Measurements from ENCODE around the gene RPH3AL.

The RPH3AL gene

DNA sequence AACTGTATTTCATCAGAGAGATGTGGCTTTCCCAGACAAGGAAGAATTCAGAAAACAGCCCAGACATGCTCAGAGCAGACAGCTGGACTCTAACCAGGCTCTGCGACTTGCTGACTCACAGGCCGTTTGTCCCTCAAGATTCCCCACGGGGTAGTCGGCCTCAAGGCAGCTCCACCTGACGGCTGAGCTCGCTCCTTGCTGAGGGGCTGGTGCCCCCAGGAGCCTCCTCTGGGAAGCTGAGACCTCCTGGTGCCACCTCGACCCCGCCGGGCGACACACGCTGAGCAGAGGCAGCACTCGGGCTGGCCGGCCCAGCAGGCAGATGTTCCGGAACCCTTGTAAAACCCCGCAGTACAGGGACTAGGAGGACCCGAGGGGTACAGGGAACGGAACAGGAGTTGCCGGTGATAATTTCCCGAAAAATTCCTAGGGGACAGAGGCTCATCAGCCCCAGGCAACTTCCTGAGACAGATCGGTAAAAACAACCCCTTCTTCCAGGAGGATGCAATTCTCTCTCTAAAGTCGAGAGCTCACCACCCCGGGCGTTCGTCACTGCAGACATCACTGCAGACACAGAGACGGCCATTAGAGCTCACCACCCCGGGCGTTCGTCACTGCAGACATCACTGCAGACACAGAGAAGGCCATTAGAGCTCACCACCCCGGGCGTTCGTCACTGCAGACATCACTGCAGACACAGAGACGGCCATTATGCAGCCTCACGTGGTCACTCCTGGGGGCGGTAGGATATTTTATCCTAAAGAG lies 19.9 kb downstream of the RPH3AL start:
- Histone ChIP-seq H3K14ac (ENCODE audit: low read length) (no peak overlapping the region), H3K4me1 (ENCODE audit: control insufficient read depth in 2 of 2, insufficient read depth in 1 of 2, low read depth in 1 of 2, low read length in 2 of 2) (peaks cover 5 to 10% of the 10 kb centered on the region in 2 donors), H3K4me3 (ENCODE audit: low read length in 2 of 2) (no peak overlapping the region), H4K91ac (ENCODE audit: low read depth, low read length, poor library complexity) (no peak overlapping the region), H2BK5ac (ENCODE audit: low read length) (no peak overlapping the region), H3K4ac (ENCODE audit: low read length) (no peak overlapping the region), H3K4me2 (ENCODE audit: insufficient read depth, low read length, poor library complexity, severe bottlenecking) (no peak overlapping the region), H4K8ac (ENCODE audit: low read depth, low read length) (peak overlapping the region; percentile 50), H2BK120ac (ENCODE audit: low read depth, low read length) (no peak overlapping the region), H2BK12ac (ENCODE audit: low read length) (no peak overlapping the region), H3K27me3 (ENCODE audit: control insufficient read depth in 3 of 3, insufficient read depth in 3 of 3, low read depth in 1 of 3, low read length in 3 of 3) (no peaks in the 10 kb centered on the region), H2AFZ (ENCODE audit: low read length) (no peak overlapping the region), H3K9ac (ENCODE audit: low read depth, low read length, poor library complexity) (no peak overlapping the region), H3K36me3 (replicated peaks in 1 of 2; ENCODE audit: control insufficient read depth in 2 of 2, insufficient read depth in 2 of 2, low read length in 2 of 2) (no peaks in the 10 kb centered on the region), H2AK5ac (ENCODE audit: low read depth, low read length) (peak overlapping the region; percentile 58), H3K27ac (replicated peaks; ENCODE audit: low read length) (no peak overlapping the region), H3K18ac (ENCODE audit: low read length) (peak overlapping the region; percentile 60), H3K9me3 (replicated peaks in 1 of 2; ENCODE audit: control insufficient read depth in 2 of 2, insufficient read depth in 1 of 2, low read depth in 1 of 2, low read length in 2 of 2) (no peaks in the 10 kb centered on the region), H3K79me1 (ENCODE audit: low read depth, low read length) (peaks cover 5% of the 10 kb centered on the region), H3K23ac (ENCODE audit: low read depth, low read length, poor library complexity) (peak overlapping the region; percentile 86), H2BK15ac (ENCODE audit: low read length) (peak overlapping the region; percentile 94)
- WGBS, 2 donors (ENCODE audit: extremely low coverage in 2 of 2, insufficient read length in 2 of 2, insufficient replicate concordance in 1 of 2), result no CpG with 5 or more reads among the region's 34 CpGs
- no peak for DNase-seq (ENCODE audit: low spot score)

DNA sequence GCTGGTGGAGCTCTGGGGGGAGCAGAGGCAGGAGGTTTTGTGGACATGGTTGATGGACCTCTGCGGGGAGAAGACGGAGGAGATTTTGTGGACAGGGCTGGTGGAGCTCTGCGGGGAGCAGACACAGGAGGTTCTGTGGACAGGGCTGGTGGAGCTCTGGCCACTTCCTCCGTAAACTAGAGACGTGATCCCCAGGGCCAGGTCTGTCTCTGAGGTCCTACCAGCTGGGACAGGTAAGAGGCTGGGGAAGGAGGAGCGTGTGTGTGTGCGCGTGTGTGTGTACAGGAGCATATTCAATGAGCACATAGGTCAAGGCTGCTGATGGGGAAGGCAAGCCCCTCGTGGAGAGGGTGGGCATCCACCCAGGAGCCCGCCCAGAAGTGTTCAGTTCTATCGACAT lies 20.6 kb downstream of the RPH3AL start:
- no peak overlapping the region for H2BK5ac ChIP-seq (ENCODE audit: low read length)
- no peak overlapping the region for H2AK5ac ChIP-seq (ENCODE audit: low read depth, low read length)
- WGBS, 2 donors (ENCODE audit: extremely low coverage in 2 of 2, insufficient read length in 2 of 2, insufficient replicate concordance in 1 of 2), result no CpG with 5 or more reads among the region's 11 CpGs
- H3K9me3 ChIP-seq (replicated peaks in 1 of 2; ENCODE audit: control insufficient read depth in 2 of 2, insufficient read depth in 1 of 2, low read depth in 1 of 2, low read length in 2 of 2), result no peaks in the 10 kb centered on the region
- no peaks in the 10 kb centered on the region for H3K36me3 ChIP-seq (replicated peaks in 1 of 2; ENCODE audit: control insufficient read depth in 2 of 2, insufficient read depth in 2 of 2, low read length in 2 of 2)
- no peak overlapping the region for H3K4me3 ChIP-seq (ENCODE audit: low read length in 2 of 2)
- no peak overlapping the region for H3K27ac ChIP-seq (replicated peaks; ENCODE audit: low read length)
- no peak overlapping the region for H2BK15ac ChIP-seq (ENCODE audit: low read length)
- no peak overlapping the region for H2AFZ ChIP-seq (ENCODE audit: low read length)
- H3K14ac ChIP-seq (ENCODE audit: low read length), result no peak overlapping the region
- H3K23ac ChIP-seq (ENCODE audit: low read depth, low read length, poor library complexity), result no peak overlapping the region
- DNase-seq (ENCODE audit: low spot score), result no peak
- H3K18ac ChIP-seq (ENCODE audit: low read length), result peak overlapping the region; percentile 45
- no peak overlapping the region for H3K9ac ChIP-seq (ENCODE audit: low read depth, low read length, poor library complexity)
- no peak overlapping the region for H4K91ac ChIP-seq (ENCODE audit: low read depth, low read length, poor library complexity)
- H3K4ac ChIP-seq (ENCODE audit: low read length), result no peak overlapping the region
- H3K79me1 ChIP-seq (ENCODE audit: low read depth, low read length), result peaks cover 5% of the 10 kb centered on the region
- H3K4me1 ChIP-seq (ENCODE audit: control insufficient read depth in 2 of 2, insufficient read depth in 1 of 2, low read depth in 1 of 2, low read length in 2 of 2), result peaks cover 5 to 10% of the 10 kb centered on the region in 2 donors
- no peak overlapping the region for H3K4me2 ChIP-seq (ENCODE audit: insufficient read depth, low read length, poor library complexity, severe bottlenecking)
- H2BK120ac ChIP-seq (ENCODE audit: low read depth, low read length), result no peak overlapping the region
- no peaks in the 10 kb centered on the region for H3K27me3 ChIP-seq (ENCODE audit: control insufficient read depth in 3 of 3, insufficient read depth in 3 of 3, low read depth in 1 of 3, low read length in 3 of 3)
- no peak overlapping the region for H4K8ac ChIP-seq (ENCODE audit: low read depth, low read length)
- H2BK12ac ChIP-seq (ENCODE audit: low read length), result no peak overlapping the region

DNA sequence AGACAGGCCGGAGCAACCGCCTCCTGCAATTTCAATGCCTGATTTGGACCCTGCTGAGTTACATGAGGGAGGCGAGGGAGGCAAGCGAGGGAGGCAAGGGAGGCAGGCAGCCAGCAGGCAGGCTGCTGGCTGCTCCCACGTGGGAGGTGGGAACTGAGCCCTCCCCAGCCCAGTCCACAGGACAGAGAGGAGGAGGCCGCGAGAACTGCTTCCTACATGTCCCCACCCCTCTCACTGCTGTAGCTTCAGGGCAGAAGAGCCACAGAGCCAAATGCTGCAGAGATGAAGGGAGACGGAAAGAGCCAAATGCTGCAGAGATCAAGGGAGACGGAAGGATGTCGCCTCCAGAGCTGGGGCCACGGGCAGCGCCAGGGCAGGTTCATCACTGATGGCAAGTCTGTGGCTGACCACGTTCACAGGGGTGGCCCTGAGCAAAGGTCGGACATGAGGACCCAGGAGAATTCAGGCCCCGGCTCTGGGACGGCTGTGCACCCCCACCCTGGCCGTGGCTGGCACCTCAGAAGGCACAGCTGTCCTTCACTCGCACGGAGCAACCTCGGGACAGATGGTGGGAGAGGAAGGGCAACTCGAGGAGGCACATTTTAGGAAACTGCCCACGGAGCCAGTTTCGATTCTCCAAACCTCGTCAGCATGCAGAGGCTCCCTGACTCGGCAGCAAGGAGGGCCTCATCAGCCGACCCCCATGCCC lies 21.5 kb downstream of the RPH3AL start:
- Histone ChIP-seq H2AK5ac (ENCODE audit: low read depth, low read length) (peak overlapping the region; percentile 76), H2BK120ac (ENCODE audit: low read depth, low read length) (no peak overlapping the region), H3K4ac (ENCODE audit: low read length) (peak overlapping the region; percentile 89), H3K79me1 (ENCODE audit: low read depth, low read length) (peaks cover 2% of the 10 kb centered on the region), H2BK5ac (ENCODE audit: low read length) (no peak overlapping the region), H2AFZ (ENCODE audit: low read length) (no peak overlapping the region), H3K14ac (ENCODE audit: low read length) (no peak overlapping the region), H3K18ac (ENCODE audit: low read length) (peak overlapping the region; percentile 11), H3K9me3 (replicated peaks in 1 of 2; ENCODE audit: control insufficient read depth in 2 of 2, insufficient read depth in 1 of 2, low read depth in 1 of 2, low read length in 2 of 2) (no peaks in the 10 kb centered on the region), H3K36me3 (replicated peaks in 1 of 2; ENCODE audit: control insufficient read depth in 2 of 2, insufficient read depth in 2 of 2, low read length in 2 of 2) (no peaks in the 10 kb centered on the region), H3K4me2 (ENCODE audit: insufficient read depth, low read length, poor library complexity, severe bottlenecking) (no peak overlapping the region), H3K4me3 (ENCODE audit: low read length in 2 of 2) (no peak overlapping the region), H3K27ac (replicated peaks; ENCODE audit: low read length) (no peak overlapping the region), H4K8ac (ENCODE audit: low read depth, low read length) (no peak overlapping the region), H3K23ac (ENCODE audit: low read depth, low read length, poor library complexity) (peak overlapping the region; percentile 60), H2BK12ac (ENCODE audit: low read length) (peak overlapping the region; percentile 4), H2BK15ac (ENCODE audit: low read length) (no peak overlapping the region), H3K9ac (ENCODE audit: low read depth, low read length, poor library complexity) (no peak overlapping the region), H3K4me1 (ENCODE audit: control insufficient read depth in 2 of 2, insufficient read depth in 1 of 2, low read depth in 1 of 2, low read length in 2 of 2) (peaks cover 5 to 8% of the 10 kb centered on the region in 2 donors), H4K91ac (ENCODE audit: low read depth, low read length, poor library complexity) (no peak overlapping the region), H3K27me3 (ENCODE audit: control insufficient read depth in 3 of 3, insufficient read depth in 3 of 3, low read depth in 1 of 3, low read length in 3 of 3) (no peaks in the 10 kb centered on the region)
- no peak for DNase-seq (ENCODE audit: low spot score)
- WGBS, 2 donors (ENCODE audit: extremely low coverage in 2 of 2, insufficient read length in 2 of 2, insufficient replicate concordance in 1 of 2), result no CpG with 5 or more reads among the region's 26 CpGs

DNA sequence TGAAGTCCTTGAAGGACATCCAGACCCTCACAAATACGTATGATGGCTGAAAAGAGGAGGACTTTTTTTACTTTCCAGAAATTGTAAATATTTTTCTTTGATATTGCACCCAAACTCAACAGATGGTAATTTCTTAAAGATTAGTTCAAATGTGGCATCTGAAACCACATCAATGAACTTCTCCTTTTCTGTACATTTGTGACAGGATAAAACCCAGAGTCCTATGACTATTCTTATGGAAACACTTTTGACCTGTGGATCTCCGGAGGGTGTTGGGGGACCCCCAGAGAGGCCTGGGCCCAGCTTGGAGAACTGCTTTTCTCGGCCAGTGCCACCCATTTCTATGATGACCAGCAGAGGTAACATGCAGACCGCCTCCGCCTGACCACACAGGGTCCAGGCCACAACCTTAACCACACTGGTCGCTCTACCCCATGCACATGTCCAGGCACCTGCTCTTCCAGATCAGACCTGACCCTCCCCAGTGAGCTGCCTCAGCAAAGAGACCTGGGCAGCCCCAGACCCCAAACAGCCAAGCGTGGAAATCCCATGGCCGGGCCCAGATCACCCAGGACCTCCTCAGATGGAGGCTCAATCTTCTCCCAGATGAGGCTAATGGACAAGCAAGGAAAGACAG lies 22.7 kb downstream of the RPH3AL start:
- Histone ChIP-seq H2BK120ac (ENCODE audit: low read depth, low read length) (no peak overlapping the region), H3K23ac (ENCODE audit: low read depth, low read length, poor library complexity) (peak overlapping the region; percentile 25), H3K27ac (replicated peaks; ENCODE audit: low read length) (no peak overlapping the region), H2BK12ac (ENCODE audit: low read length) (no peak overlapping the region), H3K79me1 (ENCODE audit: low read depth, low read length) (no peaks in the 10 kb centered on the region), H4K8ac (ENCODE audit: low read depth, low read length) (no peak overlapping the region), H3K4me1 (ENCODE audit: control insufficient read depth in 2 of 2, insufficient read depth in 1 of 2, low read depth in 1 of 2, low read length in 2 of 2) (peaks cover 2 to 5% of the 10 kb centered on the region in 2 donors), H2BK5ac (ENCODE audit: low read length) (no peak overlapping the region), H2AK5ac (ENCODE audit: low read depth, low read length) (peak overlapping the region; percentile 24), H2BK15ac (ENCODE audit: low read length) (no peak overlapping the region), H3K36me3 (replicated peaks in 1 of 2; ENCODE audit: control insufficient read depth in 2 of 2, insufficient read depth in 2 of 2, low read length in 2 of 2) (no peaks in the 10 kb centered on the region), H2AFZ (ENCODE audit: low read length) (no peak overlapping the region), H3K9ac (ENCODE audit: low read depth, low read length, poor library complexity) (no peak overlapping the region), H3K14ac (ENCODE audit: low read length) (no peak overlapping the region), H3K27me3 (ENCODE audit: control insufficient read depth in 3 of 3, insufficient read depth in 3 of 3, low read depth in 1 of 3, low read length in 3 of 3) (no peaks in the 10 kb centered on the region), H3K4me3 (ENCODE audit: low read length in 2 of 2) (no peak overlapping the region), H4K91ac (ENCODE audit: low read depth, low read length, poor library complexity) (no peak overlapping the region), H3K9me3 (replicated peaks in 1 of 2; ENCODE audit: control insufficient read depth in 2 of 2, insufficient read depth in 1 of 2, low read depth in 1 of 2, low read length in 2 of 2) (no peaks in the 10 kb centered on the region), H3K4ac (ENCODE audit: low read length) (no peak overlapping the region), H3K4me2 (ENCODE audit: insufficient read depth, low read length, poor library complexity, severe bottlenecking) (no peak overlapping the region), H3K18ac (ENCODE audit: low read length) (no peak overlapping the region)
- no peak for DNase-seq (ENCODE audit: low spot score)
- WGBS, 2 donors (ENCODE audit: extremely low coverage in 2 of 2, insufficient read length in 2 of 2, insufficient replicate concordance in 1 of 2), result no CpG with 5 or more reads among the region's 8 CpGs
